ENCODE measurements around the gene GSTM5. TPM values are rescaled to one million over a fixed set of nuclear protein-coding genes. Genes with fewer than 3 reads are reported as not detected.
A peak's percentile ranks its signal among the peaks of the same experiment; 100 is the strongest.
"Not testable (repeated sequence)": the region's sequence is repeated elsewhere in the genome, so short reads cannot be mapped to it uniquely, and the experiment has no call there.

The GSTM5 gene
- polyA plus RNA-seq, 1 experiment, result 12.5 TPM

DNA sequence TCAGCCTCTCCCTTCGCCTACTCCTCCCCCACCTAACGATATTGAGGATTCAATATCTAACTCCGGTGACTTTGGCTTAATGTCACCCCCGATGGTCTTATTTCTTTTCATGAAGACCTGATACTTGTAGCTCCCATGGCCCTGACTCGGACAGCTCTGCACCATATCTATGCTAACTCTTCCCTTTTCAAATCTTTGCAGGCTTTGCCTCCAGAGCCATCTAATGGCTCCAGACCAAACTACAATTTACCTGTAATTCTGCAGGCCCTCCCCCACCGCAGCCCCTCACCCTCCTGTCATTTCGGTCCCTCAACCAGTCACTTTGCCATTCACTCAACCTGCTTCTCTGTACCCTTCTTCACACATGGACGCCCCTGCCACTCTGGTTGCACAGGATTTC lies 7.9 kb upstream of the GSTM5 start:
- CTCF ChIA-PET, result no interaction called here
- POLR2A ChIA-PET, result no interaction called here
- no peak overlapping the region for H3K27ac ChIP-seq (ENCODE audit: low read depth, low read length)
- TF ChIP-seq, protein P1, sequence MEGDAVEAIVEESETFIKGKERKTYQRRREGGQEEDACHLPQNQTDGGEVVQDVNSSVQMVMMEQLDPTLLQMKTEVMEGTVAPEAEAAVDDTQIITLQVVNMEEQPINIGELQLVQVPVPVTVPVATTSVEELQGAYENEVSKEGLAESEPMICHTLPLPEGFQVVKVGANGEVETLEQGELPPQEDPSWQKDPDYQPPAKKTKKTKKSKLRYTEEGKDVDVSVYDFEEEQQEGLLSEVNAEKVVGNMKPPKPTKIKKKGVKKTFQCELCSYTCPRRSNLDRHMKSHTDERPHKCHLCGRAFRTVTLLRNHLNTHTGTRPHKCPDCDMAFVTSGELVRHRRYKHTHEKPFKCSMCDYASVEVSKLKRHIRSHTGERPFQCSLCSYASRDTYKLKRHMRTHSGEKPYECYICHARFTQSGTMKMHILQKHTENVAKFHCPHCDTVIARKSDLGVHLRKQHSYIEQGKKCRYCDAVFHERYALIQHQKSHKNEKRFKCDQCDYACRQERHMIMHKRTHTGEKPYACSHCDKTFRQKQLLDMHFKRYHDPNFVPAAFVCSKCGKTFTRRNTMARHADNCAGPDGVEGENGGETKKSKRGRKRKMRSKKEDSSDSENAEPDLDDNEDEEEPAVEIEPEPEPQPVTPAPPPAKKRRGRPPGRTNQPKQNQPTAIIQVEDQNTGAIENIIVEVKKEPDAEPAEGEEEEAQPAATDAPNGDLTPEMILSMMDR (IDR thresholded peaks at IDR 0.05; ENCODE audit: low read depth, low read length), result no peak
- H3K27me3 ChIP-seq (ENCODE audit: control insufficient read depth, insufficient read depth, low read length), result peaks cover 3% of the 10 kb centered on the region
- H3K4me3 ChIP-seq (ENCODE audit: low read depth, low read length), result no peak overlapping the region
- no peak for DNase-seq (ENCODE audit: low read depth, low spot score)
- peaks cover 9% of the 10 kb centered on the region; the same call in 1 of the 2 replicates for H3K9me3 ChIP-seq (ENCODE audit: control insufficient read depth, insufficient read depth, low read length)

DNA sequence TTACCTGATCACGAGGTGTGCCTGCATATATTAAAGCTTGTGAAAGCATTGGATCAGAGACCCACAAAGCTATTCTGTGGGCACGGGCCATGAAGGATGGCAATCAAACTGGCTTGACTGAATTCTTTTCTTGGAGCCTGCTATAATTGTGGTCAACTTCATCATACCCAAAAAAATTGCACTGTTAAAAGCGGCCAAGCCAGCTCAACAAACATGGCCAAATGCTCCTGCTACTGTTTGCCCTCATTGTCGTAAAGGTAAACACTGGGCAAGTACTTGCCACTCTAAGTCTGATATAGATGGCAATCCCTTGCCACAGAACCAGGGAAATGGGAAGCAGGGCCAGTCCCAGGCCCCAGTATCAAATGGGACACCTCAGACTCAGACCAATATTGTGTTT lies 6.6 kb upstream of the GSTM5 start:
- Histone ChIP-seq H3K4me3 (ENCODE audit: low read depth, low read length) (no peak overlapping the region), H3K27me3 (ENCODE audit: control insufficient read depth, insufficient read depth, low read length) (peaks cover 3% of the 10 kb centered on the region), H3K9me3 (ENCODE audit: control insufficient read depth, insufficient read depth, low read length) (peaks cover 9% of the 10 kb centered on the region; the same call in 1 of the 2 replicates), H3K27ac (ENCODE audit: low read depth, low read length) (no peak overlapping the region)
- CTCF ChIA-PET, result no interaction called here
- DNase-seq (ENCODE audit: low read depth, low spot score), result no peak
- TF ChIP-seq, protein P1 (IDR thresholded peaks at IDR 0.05; ENCODE audit: low read depth, low read length), result no peak
- POLR2A ChIA-PET, result no interaction called here

DNA sequence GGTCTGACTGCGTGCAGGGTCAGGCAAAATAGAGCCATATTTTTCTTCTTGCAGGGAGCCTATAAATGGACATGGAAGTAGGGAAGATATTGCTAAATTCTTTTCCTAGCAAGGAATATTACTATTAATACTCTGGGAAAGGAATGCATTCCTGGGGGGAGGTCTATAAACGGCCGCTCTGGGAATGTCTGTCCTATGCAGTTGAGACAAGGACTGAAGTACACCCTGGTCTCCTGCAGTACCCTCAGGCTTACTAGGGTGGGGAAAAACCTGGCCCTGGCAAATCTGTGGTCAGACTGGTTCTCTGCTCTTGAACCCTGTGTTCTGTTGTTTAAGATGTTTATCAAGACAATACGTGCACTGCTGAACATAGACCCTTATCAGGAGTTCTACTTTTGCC lies 3.1 kb upstream of the GSTM5 start:
- not testable (repeated sequence) for H3K4me3 ChIP-seq (ENCODE audit: low read depth, low read length); DNase-seq (ENCODE audit: low read depth, low spot score); H3K27ac ChIP-seq (ENCODE audit: low read depth, low read length); H3K27me3 ChIP-seq (ENCODE audit: control insufficient read depth, insufficient read depth, low read length)
- CTCF ChIA-PET, result interaction anchor here (0.6 kb wide), 1 partner anchor 68 kb away, joined by 3 read pairs; no protein-coding TSS in a partner anchor
- peaks cover 12% of the 10 kb centered on the region for H3K9me3 ChIP-seq (ENCODE audit: control insufficient read depth, insufficient read depth, low read length)
- POLR2A ChIA-PET, result interaction anchor here (0.7 kb wide), 1 partner anchor 41 kb away, joined by 8 read pairs; no protein-coding TSS in a partner anchor

DNA sequence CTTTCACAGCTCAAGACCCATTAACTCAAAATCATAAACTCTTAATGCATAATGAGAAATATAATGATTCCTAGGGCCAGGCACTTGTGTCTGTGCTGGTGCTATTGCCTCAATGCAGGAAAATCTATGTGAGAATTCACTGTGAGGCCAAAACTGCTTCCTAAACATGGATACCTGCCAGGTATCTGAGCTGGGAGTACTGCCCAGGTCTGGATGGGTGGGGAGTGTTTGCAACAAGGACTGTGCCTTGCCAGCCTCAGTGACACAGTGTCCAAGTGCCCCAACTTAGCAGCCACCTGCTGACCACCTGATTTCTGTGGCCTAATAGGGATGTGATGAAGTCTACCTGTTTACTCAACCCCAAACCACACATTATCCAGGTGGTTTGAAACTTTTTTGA lies 2.2 kb upstream of the GSTM5 start:
- not testable (repeated sequence) for H3K4me3 ChIP-seq (ENCODE audit: low read depth, low read length); DNase-seq (ENCODE audit: low read depth, low spot score); H3K9me3 ChIP-seq (ENCODE audit: control insufficient read depth, insufficient read depth, low read length); H3K27me3 ChIP-seq (ENCODE audit: control insufficient read depth, insufficient read depth, low read length); H3K27ac ChIP-seq (ENCODE audit: low read depth, low read length)
- CTCF ChIA-PET, result interaction anchor here (0.6 kb wide), 2 partner anchors 69 to 239 kb away, joined by 3 read pairs; no protein-coding TSS in a partner anchor
- POLR2A ChIA-PET, result interaction anchor here (0.7 kb wide), 1 partner anchor 40 kb away, joined by 8 read pairs; no protein-coding TSS in a partner anchor

DNA sequence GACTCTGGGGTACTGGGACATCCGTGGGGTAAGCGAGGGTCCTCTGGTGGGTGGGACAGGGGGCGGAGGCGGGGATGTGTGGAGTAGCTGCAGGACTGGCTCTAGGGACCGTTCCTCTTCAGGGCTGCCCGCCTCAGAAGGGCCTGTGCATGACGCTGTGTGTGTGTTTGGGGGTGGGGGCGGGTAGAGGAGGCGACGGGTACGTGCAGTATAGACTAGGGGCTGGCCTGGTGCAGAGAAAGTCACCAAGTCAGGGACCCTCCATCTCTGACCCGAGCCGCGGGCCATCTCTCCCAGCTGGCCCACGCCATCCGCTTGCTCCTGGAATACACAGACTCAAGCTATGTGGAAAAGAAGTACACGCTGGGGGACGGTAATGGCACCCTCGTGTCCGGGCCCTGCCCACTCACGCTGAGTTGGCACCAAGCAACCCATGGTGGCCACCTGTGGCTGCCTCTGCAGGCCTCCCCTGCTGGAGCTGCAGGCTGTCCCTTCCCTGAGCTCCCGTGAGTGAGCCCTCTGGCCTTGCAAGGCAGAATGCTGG lies 342 bp downstream of the GSTM5 start:
- no peak overlapping the region for H3K27ac ChIP-seq (ENCODE audit: low read depth, low read length)
- H3K4me3 ChIP-seq (ENCODE audit: low read depth, low read length), result peak overlapping the region; percentile 34
- ChIA-PET CTCF (no interaction called here), POLR2A (no interaction called here)
- no peaks in the 10 kb centered on the region for H3K27me3 ChIP-seq (ENCODE audit: control insufficient read depth, insufficient read depth, low read length)
- TF ChIP-seq, protein P1 (IDR thresholded peaks at IDR 0.05; ENCODE audit: low read depth, low read length), result no peak
- no peak for DNase-seq (ENCODE audit: low read depth, low spot score)
- H3K9me3 ChIP-seq (ENCODE audit: control insufficient read depth, insufficient read depth, low read length), result peaks cover 9% of the 10 kb centered on the region

DNA sequence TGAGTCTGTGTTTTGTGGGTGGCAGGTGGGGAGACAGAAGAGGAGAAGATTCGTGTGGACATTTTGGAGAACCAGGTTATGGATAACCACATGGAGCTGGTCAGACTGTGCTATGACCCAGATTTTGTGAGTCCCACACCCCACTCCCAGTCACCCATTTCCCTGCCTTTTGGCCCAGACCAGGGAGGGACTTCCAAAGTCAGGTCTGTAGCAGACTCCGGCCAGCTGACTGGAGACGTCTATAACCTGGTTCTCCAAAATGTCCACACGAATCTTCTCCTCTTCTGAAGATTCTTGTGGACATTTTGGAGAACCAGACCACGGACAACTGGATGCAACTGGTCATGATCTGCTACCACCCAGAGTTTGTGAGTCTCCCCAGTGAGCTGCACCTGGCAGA lies 1.6 kb downstream of the GSTM5 start:
- TF ChIP-seq, protein P1 (IDR thresholded peaks at IDR 0.05; ENCODE audit: low read depth, low read length), result no peak
- no peak overlapping the region for H3K4me3 ChIP-seq (ENCODE audit: low read depth, low read length)
- H3K27ac ChIP-seq (ENCODE audit: low read depth, low read length), result no peak overlapping the region
- no peaks in the 10 kb centered on the region for H3K27me3 ChIP-seq (ENCODE audit: control insufficient read depth, insufficient read depth, low read length)
- DNase-seq (ENCODE audit: low read depth, low spot score), result no peak
- POLR2A ChIA-PET, result no interaction called here
- peaks cover 3% of the 10 kb centered on the region; the same call in 1 of the 2 replicates for H3K9me3 ChIP-seq (ENCODE audit: control insufficient read depth, insufficient read depth, low read length)
- CTCF ChIA-PET, result no interaction called here

Measured in AG04450 (cell line).